Measurements from ENCODE around the gene ZNF451. TPM values are rescaled to one million over a fixed set of nuclear protein-coding genes. Genes with fewer than 3 reads are reported as not detected.
A peak's percentile ranks its signal among the peaks of the same experiment; 100 is the strongest.

ZNF451 gene
- total RNA-seq, 2 experiments from 2014 or later = 62.2 to 66.6 TPM

DNA sequence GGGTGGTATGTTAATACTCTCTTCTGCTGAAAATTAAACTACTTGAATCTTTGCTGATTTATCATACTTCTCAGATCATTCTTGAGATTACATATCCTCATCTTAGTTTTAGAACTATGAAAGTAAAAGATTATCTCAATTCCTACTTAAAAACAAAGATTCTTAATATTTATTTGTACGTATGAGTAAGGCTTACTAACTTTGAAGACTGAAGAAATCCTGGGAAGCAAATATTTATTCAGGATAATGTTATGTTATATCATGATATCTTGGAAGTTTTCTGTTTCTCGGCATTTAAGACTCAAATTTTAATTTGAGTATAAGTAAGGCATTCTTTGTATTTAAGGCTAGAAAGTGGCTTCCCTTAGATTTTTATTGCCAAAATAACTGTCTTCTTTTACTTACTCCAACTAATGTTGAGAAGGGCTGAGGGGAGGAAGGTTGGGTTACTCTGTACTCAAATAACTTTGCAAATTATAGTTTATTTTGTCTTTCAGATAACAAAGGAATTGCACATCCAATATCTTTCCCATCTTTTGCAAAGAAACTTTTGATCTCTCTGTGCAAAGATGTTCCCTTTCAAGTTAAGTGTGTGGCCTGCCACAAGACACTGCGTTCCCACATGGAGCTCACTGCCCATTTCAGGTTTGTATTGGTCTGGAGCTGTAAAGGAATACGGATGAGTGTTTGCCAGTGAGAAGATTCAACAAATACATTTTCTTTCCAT lies 51.6 kb downstream of the ZNF451 start:
- Mint-ChIP-seq H3K9me3 (peaks cover 3% of the 10 kb centered on the region), H3K36me3 (ENCODE audit: low read depth) (peaks cover 47% of the 10 kb centered on the region), H3K27ac (no peak overlapping the region), H3K27me3 (no peaks in the 10 kb centered on the region), H3K4me3 (no peak overlapping the region), H3K4me1 (peaks cover 6% of the 10 kb centered on the region)
- ChIA-PET CTCF (no interaction called here), POLR2A (no interaction called here)
- no peak for DNase-seq

DNA sequence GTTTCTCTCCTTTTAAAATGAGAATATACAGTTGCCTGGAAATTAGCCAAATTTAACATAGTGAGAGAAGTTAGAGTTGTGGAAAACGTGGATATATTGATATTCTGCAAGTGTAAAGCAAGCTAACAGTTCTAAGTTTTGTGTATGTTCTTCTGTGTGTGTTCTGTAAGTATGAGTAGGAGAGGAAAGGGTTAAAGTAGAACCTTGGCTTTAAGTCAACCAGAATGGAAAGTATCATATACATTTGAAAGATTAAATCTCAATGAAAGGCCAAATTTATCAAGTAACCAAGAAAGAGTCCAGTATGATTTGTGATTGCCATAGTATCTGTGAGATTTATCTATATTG lies 52.2 kb downstream of the ZNF451 start:
- no peak overlapping the region for H3K4me3 Mint-ChIP-seq
- H3K4me1 Mint-ChIP-seq = peaks cover 2% of the 10 kb centered on the region
- DNase-seq = no peak
- H3K27me3 Mint-ChIP-seq = no peaks in the 10 kb centered on the region
- no peak overlapping the region for H3K27ac Mint-ChIP-seq
- H3K36me3 Mint-ChIP-seq (ENCODE audit: low read depth) = peaks cover 43% of the 10 kb centered on the region
- ChIA-PET CTCF (no interaction called here), POLR2A (no interaction called here)
- H3K9me3 Mint-ChIP-seq = peaks cover 3% of the 10 kb centered on the region

DNA sequence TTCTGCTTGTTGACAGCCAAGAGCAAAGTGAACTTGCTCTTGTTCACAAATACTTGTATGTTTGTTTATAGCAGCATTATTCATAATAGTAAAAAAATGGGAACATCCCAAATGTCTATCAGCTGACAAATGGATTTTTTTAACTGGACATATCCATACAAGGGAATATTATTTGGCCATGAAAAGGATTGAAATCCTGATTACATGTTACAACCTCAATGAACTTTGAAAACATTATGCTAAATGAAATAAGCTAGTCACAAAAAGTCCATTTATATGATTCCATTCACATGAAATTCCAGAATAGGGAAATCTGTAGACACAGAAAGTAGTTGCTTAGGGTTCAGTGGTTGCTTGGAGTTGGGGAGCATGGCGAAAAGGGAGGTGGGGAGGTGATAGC lies 53.7 kb downstream of the ZNF451 start:
- DNase-seq = no peak
- H3K4me3 Mint-ChIP-seq = no peak overlapping the region
- peaks cover 3% of the 10 kb centered on the region for H3K9me3 Mint-ChIP-seq
- no peak overlapping the region for H3K27ac Mint-ChIP-seq
- ChIA-PET POLR2A (no interaction called here), CTCF (interaction anchor here (1.3 kb wide), 1 partner anchor 9 kb away, joined by 3 read pairs; no protein-coding TSS in a partner anchor)
- no peaks in the 10 kb centered on the region for H3K27me3 Mint-ChIP-seq
- H3K36me3 Mint-ChIP-seq (ENCODE audit: low read depth) = peaks cover 49% of the 10 kb centered on the region
- peaks cover 15% of the 10 kb centered on the region for H3K4me1 Mint-ChIP-seq

DNA sequence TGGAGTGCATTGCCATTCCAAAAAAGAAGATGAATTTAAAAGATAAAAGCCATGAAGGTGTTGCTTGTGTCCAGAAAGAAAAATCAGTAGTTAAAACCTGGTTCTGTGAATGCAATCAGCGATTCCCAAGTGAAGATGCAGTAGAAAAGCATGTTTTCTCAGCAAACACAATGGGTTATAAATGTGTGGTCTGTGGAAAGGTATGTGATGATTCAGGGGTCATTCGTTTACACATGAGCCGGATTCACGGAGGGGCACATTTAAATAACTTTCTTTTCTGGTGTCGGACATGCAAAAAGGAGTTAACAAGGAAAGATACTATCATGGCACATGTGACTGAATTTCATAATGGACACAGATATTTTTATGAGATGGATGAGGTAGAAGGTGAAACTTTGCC lies 57.4 kb downstream of the ZNF451 start:
- H3K4me1 Mint-ChIP-seq = peaks cover 15% of the 10 kb centered on the region
- ChIA-PET POLR2A (no interaction called here), CTCF (interaction anchor here (1.2 kb wide), 1 partner anchor 15 kb away, joined by 3 read pairs; no protein-coding TSS in a partner anchor)
- DNase-seq = no peak
- H3K27me3 Mint-ChIP-seq = no peaks in the 10 kb centered on the region
- H3K4me3 Mint-ChIP-seq = no peak overlapping the region
- no peaks in the 10 kb centered on the region for H3K9me3 Mint-ChIP-seq
- H3K36me3 Mint-ChIP-seq (ENCODE audit: low read depth) = peaks cover 50% of the 10 kb centered on the region
- no peak overlapping the region for H3K27ac Mint-ChIP-seq

DNA sequence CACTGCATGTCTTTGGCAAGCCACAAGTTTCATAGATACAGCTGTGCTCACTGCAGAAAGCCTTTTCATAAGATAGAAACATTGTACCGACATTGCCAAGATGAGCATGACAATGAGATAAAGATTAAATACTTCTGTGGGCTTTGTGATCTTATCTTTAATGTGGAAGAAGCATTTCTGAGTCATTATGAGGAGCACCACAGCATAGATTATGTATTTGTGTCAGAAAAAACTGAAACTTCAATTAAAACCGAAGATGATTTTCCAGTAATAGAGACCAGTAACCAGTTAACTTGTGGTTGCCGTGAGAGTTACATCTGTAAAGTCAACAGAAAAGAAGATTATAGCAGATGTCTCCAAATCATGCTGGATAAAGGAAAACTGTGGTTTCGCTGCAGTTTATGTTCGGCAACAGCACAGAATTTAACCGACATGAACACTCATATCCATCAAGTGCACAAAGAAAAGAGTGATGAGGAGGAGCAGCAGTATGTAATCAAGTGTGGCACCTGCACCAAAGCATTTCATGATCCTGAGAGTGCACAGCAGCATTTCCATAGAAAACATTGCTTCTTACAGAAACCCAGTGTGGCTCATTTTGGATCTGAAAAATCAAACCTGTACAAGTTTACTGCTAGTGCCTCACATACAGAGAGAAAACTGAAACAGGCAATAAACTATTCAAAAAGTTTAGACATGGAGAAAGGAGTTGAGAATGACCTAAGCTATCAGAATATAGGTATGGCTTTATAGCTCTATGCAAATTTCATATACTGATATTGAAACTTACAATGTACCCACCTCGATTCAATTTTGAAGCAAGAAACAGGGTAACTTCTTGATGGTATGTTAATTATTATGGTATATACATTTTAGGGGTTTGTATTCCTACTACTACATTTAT lies 58.2 kb downstream of the ZNF451 start:
- H3K36me3 Mint-ChIP-seq (ENCODE audit: low read depth) = peaks cover 47% of the 10 kb centered on the region
- no peak overlapping the region for H3K4me3 Mint-ChIP-seq
- CTCF ChIA-PET = interaction anchor here (1.2 kb wide), 1 partner anchor 16 kb away, joined by 3 read pairs; no protein-coding TSS in a partner anchor

DNA sequence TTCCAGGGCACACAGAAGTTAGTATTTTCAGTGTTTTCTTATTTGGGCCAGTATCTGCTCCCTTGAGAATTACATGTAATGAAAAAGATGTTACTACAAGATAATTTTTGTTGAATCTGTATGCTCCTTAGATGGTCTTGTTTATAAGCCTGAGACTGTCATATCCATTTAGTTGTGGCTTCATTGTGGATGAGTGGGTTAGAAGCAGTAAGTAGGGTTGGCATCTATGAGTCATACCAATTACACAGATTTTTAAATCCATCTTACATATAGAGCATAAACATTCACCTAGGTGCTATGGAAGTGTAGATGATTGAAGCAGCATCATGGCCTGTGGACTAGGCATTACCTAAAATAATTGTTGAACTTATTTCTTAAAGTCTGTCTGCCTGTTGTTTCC lies 68.7 kb downstream of the ZNF451 start:
- Mint-ChIP-seq H3K4me3 (no peak overlapping the region), H3K4me1 (no peaks in the 10 kb centered on the region), H3K27ac (no peak overlapping the region), H3K9me3 (no peaks in the 10 kb centered on the region), H3K27me3 (no peaks in the 10 kb centered on the region), H3K36me3 (ENCODE audit: low read depth) (peaks cover 34% of the 10 kb centered on the region)
- ChIA-PET POLR2A (interaction anchor here (0.7 kb wide), 1 partner anchor 62 kb away, joined by 5 read pairs; no protein-coding TSS in a partner anchor), CTCF (interaction anchor here (0.6 to 0.7 kb wide), 2 partner anchors 23 to 1738 kb away, joined by 3 read pairs; no protein-coding TSS in a partner anchor)
- no peak for DNase-seq

More for the DNA sequence above, 58.2 kb downstream of the ZNF451 start:
- peaks cover 15% of the 10 kb centered on the region for H3K4me1 Mint-ChIP-seq
- H3K27me3 Mint-ChIP-seq = no peaks in the 10 kb centered on the region
- POLR2A ChIA-PET = no interaction called here
- no peak for DNase-seq
- no peaks in the 10 kb centered on the region for H3K9me3 Mint-ChIP-seq
- H3K27ac Mint-ChIP-seq = peak overlapping the region; percentile 68

DNA sequence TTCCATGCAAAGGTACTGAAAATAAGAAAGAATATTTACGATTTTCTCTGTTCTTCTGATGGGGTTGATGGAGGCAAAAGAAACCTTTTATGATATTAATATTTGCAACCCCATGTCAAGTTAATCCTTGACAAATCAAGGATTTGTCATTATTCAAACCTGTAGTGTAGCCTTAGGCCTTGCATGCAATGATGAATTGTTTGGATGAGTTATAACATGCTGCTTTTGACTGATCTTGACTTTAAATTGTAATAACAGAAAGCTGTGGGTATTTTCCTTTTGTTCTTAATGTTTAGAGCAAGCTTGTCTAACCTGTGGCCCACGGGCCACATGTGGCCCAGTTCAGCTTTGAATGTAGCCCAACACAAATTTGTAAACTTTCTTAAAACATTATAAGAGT lies 69.1 kb downstream of the ZNF451 start:
- H3K9me3 Mint-ChIP-seq = peaks cover 4% of the 10 kb centered on the region
- no peak overlapping the region for H3K4me3 Mint-ChIP-seq
- no peak for DNase-seq
- peaks cover 35% of the 10 kb centered on the region for H3K36me3 Mint-ChIP-seq (ENCODE audit: low read depth)
- no peak overlapping the region for H3K27ac Mint-ChIP-seq
- no peaks in the 10 kb centered on the region for H3K27me3 Mint-ChIP-seq
- ChIA-PET CTCF (interaction anchor here (0.6 kb wide), 1 partner anchor 1739 kb away, joined by 3 read pairs; no protein-coding TSS in a partner anchor), POLR2A (no interaction called here)
- H3K4me1 Mint-ChIP-seq = no peaks in the 10 kb centered on the region

DNA sequence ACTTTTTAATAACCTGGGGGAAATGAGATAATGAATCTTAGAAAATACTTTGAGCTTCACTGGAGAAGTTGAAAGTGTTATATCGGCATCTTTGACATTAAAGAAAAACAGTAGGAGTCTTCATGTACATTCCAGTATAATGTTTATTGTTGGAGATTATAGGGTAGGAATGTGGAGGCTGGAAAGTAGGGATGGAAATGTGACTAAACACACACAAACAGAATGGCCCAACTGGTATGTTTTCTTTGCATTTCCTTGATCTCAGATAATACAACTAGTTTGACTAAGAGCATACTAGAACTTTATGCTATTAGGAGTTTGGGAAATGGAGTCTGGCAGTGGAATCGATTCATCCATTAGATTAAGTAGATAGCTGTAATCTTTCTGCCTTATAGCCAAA lies 72.0 kb downstream of the ZNF451 start:
- ChIA-PET POLR2A (no interaction called here), CTCF (interaction anchor here (1.0 to 1.2 kb wide), 2 partner anchors 8 to 11 kb away, joined by 3 to 4 read pairs; no protein-coding TSS in a partner anchor)
- no peak for DNase-seq
- no peaks in the 10 kb centered on the region for H3K4me1 Mint-ChIP-seq
- no peak overlapping the region for H3K27ac Mint-ChIP-seq
- H3K4me3 Mint-ChIP-seq = no peak overlapping the region
- H3K27me3 Mint-ChIP-seq = no peaks in the 10 kb centered on the region
- H3K9me3 Mint-ChIP-seq = peaks cover 15% of the 10 kb centered on the region
- H3K36me3 Mint-ChIP-seq (ENCODE audit: low read depth) = peaks cover 48% of the 10 kb centered on the region

DNA sequence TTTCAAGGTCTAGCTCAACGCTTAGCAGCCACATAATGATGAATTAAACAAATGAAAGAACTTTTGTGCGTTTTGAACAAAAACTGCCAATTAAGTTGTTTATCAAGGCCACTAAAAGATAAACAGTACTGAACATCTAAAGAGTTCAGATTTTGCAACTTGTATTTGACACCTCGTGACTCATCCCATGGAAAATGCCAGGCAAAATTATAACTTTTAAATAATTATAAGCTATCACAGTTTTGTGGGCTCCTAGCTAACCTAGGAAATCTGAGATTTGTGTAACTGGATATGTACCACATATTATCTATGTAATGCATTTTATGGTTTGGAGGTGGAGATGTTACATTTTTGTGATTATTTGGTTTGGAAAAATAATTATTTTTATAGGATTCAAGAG lies 72.5 kb downstream of the ZNF451 start:
- ChIA-PET POLR2A (no interaction called here), CTCF (interaction anchor here (1.0 to 1.2 kb wide), 2 partner anchors 8 to 12 kb away, joined by 3 to 4 read pairs; no protein-coding TSS in a partner anchor)
- no peak overlapping the region for H3K4me3 Mint-ChIP-seq
- peaks cover 47% of the 10 kb centered on the region for H3K36me3 Mint-ChIP-seq (ENCODE audit: low read depth)
- H3K9me3 Mint-ChIP-seq = peaks cover 15% of the 10 kb centered on the region
- H3K27ac Mint-ChIP-seq = no peak overlapping the region
- no peak for DNase-seq
- no peaks in the 10 kb centered on the region for H3K27me3 Mint-ChIP-seq
- H3K4me1 Mint-ChIP-seq = no peaks in the 10 kb centered on the region

DNA sequence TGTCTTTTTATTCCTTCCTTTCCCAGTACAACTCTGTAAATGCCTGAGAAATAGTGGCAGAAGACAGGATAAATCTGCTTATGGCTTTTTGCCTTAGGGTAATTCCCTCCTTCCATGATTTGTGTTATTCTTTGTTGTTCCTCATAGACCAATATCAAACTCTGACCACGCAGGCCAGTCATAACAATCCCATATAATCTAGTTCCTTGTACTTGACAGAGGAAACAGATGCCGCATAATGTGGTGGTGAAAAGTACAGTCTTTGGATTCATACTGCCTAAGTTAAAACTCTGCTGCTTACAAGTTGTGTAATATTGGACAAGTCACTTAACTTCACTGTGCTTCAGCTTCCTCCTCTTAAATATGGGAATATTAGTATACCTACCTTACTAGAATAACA lies 74.0 kb downstream of the ZNF451 start:
- H3K4me1 Mint-ChIP-seq = no peaks in the 10 kb centered on the region
- ChIA-PET CTCF (no interaction called here), POLR2A (no interaction called here)
- H3K27ac Mint-ChIP-seq = no peak overlapping the region
- H3K27me3 Mint-ChIP-seq = no peaks in the 10 kb centered on the region
- H3K36me3 Mint-ChIP-seq (ENCODE audit: low read depth) = peaks cover 43% of the 10 kb centered on the region
- peaks cover 15% of the 10 kb centered on the region for H3K9me3 Mint-ChIP-seq
- DNase-seq = no peak
- H3K4me3 Mint-ChIP-seq = no peak overlapping the region

DNA sequence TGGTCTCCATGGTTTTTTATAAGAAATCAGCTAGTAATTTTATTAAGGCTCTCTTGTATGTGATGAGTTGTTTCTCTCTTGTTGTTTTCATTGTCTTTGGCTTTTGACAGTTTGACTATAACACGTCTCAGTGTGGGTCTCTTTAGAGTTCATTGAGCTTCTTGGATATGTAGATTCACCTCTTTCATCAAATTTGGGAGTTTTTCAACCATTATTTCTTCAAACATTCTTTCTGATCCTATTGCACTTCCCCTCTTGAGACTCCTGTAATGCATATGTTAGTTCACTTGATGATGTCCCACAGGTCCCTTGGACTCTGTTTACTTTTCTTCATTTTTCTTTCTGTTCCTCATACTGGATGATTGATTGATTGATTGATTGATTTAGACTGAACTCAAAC lies 75.1 kb downstream of the ZNF451 start:
- ChIA-PET CTCF (no interaction called here), POLR2A (no interaction called here)
- H3K9me3 Mint-ChIP-seq = peaks cover 15% of the 10 kb centered on the region
- peaks cover 3% of the 10 kb centered on the region for H3K4me1 Mint-ChIP-seq
- H3K27ac Mint-ChIP-seq = no peak overlapping the region
- H3K36me3 Mint-ChIP-seq (ENCODE audit: low read depth) = peaks cover 46% of the 10 kb centered on the region
- no peak for DNase-seq
- H3K27me3 Mint-ChIP-seq = no peaks in the 10 kb centered on the region
- no peak overlapping the region for H3K4me3 Mint-ChIP-seq

DNA sequence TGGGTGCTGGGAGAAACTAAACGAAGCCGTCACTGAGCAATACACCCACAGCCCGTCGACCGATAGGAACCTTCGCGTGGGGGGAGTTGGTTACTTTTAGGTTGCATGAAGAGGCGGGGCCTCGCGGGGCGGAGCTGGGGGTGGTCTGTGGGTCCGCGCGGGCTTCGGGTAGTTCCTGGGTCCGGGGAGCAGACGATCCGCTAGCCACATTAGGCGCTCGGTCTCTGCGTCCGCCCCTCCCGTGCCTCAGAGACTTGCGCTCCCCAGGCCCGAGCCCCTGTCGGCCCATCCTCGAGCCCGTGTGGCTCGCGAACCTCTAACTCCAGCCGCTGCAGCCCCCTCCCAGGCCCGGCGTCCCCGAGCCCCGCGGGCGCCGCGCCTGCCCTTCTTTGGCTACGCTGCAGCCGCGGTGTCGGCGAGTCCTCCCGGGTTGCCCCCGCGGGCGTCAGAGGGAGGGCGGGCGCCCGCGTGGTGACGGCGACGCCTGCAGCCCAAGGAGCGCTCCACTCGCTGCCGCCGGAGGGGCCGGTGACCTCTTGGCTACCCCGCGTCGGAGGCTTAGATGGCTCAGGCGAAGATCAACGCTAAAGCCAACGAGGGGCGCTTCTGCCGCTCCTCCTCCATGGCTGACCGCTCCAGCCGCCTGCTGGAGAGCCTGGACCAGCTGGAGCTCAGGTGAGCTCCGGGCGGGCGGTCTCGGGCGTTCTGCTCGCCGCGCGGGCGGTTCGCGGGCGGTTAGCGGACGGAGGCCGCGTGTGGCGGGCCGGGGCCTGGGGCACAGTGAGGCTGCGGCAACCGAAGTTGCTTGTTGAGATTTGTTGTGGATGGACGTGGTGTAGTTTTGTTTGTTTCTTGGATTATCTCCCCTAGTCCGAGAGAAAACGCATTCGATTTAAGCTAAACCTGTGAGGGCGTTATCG lies 82.4 kb downstream of the ZNF451 start, which contains the start of gene BAG2:
TSS of gene BAG2 (plus strand) at position 191 of the 920 bp plus-strand sequence. CDS start at position 563, 372 bp downstream.
- ChIA-PET POLR2A (no interaction called here), CTCF (interaction anchor here (0.9 to 1.6 kb wide), 4 partner anchors 19 to 50 kb away, joined by 3 to 6 read pairs (median 4); partner anchors contain the start of gene RAB23)
- DNase-seq = peak; percentile 93
- Mint-ChIP-seq H3K4me3 (peak within 1 kb of the TSS; percentile 95), H3K27me3 (no peaks in the 10 kb centered on the region), H3K36me3 (ENCODE audit: low read depth) (peaks cover 8% of the 10 kb centered on the region), H3K4me1 (peaks cover 51% of the 10 kb centered on the region), H3K27ac (peak within 1 kb of the TSS; percentile 97), H3K9me3 (no peaks in the 10 kb centered on the region)
